MM.1S (cell line): ENCODE data around the gene HERPUD2.

Experiments
- EZH2 ChIP-seq: fragments of 300-600 bp; sonication (generic); optimal IDR thresholded peaks from 2 replicates; pipeline ENCODE3; 2017; ENCODE audit warnings: low read depth, mild to moderate bottlenecking, antibody characterized with exemption, low read length, mixed read lengths
- EZH2phosphoT487 ChIP-seq: fragments of 300-600 bp; sonication (generic); IDR thresholded peaks from 2 replicates; pipeline ENCODE4 v1.6.1; 2018; ENCODE audit warnings: antibody characterized with exemption, low read length
- TF ChIP-seq, protein P1 (sequence below): fragments of 300-600 bp; sonication (generic); IDR thresholded peaks from 2 replicates; pipeline ENCODE4 v1.5.1; 2016; ENCODE audit warnings: antibody characterized with exemption, low read length, mixed read lengths

DNA sequence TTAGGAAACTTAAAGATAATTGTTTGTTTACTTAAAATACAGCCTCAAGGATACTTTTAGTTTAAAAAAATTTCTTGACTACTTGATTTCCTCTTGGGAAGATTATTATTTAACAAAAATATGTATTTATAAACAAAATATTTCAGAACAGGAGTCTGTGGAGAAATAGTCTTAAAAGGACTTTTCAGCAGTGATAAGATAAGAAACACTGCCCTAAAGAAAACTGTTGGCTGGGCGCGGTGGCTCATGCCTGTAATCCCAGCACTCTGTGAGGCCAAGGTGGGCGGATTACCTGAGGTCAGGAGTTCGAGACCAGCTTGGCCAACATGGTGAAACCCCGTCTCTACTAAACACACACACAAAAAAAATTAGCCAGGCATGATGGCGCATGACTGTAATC, 22.6 kb upstream of the HERPUD2 start:
- TF ChIP-seq, protein P1, sequence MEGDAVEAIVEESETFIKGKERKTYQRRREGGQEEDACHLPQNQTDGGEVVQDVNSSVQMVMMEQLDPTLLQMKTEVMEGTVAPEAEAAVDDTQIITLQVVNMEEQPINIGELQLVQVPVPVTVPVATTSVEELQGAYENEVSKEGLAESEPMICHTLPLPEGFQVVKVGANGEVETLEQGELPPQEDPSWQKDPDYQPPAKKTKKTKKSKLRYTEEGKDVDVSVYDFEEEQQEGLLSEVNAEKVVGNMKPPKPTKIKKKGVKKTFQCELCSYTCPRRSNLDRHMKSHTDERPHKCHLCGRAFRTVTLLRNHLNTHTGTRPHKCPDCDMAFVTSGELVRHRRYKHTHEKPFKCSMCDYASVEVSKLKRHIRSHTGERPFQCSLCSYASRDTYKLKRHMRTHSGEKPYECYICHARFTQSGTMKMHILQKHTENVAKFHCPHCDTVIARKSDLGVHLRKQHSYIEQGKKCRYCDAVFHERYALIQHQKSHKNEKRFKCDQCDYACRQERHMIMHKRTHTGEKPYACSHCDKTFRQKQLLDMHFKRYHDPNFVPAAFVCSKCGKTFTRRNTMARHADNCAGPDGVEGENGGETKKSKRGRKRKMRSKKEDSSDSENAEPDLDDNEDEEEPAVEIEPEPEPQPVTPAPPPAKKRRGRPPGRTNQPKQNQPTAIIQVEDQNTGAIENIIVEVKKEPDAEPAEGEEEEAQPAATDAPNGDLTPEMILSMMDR = no peak
- TF ChIP-seq EZH2phosphoT487 (no peak), EZH2 (no peak)
